DND-41 (cell line): ENCODE data around the gene NEMP2.

ENCODE experiments used
- CTCF ChIP-seq: IDR thresholded peaks from 2 replicates; pipeline ENCODE4 v1.5.1; 2012; ENCODE audit warnings: borderline replicate concordance, low read length, moderate library complexity, mild to moderate bottlenecking; ENCODE audit not compliant: poor library complexity, severe bottlenecking; ENCODE audit errors: extremely low read depth
- EZH2 ChIP-seq: IDR thresholded peaks from 3 replicates; pipeline ENCODE4 v1.6.1; 2012; ENCODE audit warnings: borderline replicate concordance, low read depth, mild to moderate bottlenecking, moderate library complexity, low read length, inconsistent platforms; ENCODE audit not compliant: severe bottlenecking

GRCh38 chr2:190519975-190520767 is 14.4 kb downstream of the NEMP2 start:
- TF ChIP-seq CTCF: no peak
- no peak for TF ChIP-seq EZH2
